ENCODE measurements around the gene NAP1L1.

NAP1L1 gene

DNA sequence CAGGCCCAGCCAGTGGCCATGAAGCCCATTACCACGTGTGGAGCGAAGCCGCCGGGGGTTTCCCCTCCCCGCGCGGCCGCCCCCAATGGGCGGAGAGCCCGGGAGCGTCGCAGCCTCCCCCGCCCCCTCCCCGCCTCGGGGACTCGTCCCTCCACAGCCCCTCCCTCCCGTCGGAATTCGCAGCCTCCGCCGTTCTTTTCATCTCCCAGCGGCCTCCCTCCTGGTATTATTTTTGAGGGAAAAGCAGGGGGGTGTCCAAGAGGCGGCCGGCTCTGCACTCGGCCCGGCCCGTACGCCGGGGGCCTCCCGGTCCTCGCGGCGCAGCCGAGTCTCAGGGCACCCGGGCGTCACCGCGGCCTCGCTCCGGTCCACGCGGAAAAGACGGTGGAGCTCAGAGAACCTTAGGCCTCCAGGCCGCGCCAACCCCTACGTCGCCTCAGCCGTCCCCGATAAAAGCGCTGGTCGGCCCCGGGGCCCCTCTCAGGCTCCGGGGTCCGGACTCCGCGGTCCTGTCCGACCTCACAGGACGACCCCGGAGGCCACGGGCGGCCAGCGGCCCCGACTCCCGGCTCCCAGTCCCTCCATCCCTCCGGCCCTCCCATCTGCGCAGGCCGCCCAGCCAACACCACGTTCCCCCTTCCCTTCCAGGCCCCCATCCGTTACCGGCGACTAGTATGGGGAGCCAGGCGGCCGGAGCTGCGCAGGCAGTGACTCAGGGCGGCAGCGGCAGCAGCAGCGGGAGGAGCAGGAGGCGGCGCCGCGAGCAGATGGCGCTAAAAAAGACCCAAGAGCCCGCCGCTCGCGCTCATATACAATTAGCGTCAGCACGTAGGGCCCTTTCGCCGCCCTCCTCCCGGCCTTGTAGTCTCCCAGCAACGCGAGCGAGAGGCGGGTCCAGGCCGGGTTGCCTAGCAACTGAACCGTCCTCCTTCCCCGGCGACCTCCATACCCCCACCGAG lies at the start of gene NAP1L1:
NAP1L1 (minus strand) TSS at position 782 of the 959 bp plus-strand sequence. CDS start 10,466 bp downstream, outside the sequence.
- peak; percentile 98 for DNase-seq

GRCh38 chr12:76127588-76127987 lies 43.1 kb upstream of the NAP1L1 start:
- DNase-seq: no peak

DNA sequence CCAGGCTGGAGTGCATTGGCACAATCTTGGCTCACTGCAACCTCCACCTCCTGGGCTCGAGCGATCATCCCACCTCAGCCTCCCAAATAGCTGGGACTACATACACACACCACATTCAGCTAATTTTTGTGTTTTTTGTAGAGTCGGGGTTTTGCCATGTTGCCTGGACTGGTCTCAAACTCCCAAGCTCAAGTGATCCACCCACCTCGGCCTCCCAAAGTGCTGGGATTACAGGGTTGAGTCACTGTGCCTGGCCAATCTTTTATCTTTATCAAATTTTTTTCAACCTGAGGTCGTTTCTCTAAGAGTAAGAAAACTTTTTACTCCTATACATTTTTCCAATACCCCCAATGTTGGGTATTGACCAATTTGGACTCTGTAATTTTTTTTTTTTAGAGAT lies 40.0 kb upstream of the NAP1L1 start:
- no peak for DNase-seq

- no peak for DNase-seq
Measured at GRCh38 chr12:76123259-76124212, 39.1 kb upstream of the NAP1L1 start.

DNA sequence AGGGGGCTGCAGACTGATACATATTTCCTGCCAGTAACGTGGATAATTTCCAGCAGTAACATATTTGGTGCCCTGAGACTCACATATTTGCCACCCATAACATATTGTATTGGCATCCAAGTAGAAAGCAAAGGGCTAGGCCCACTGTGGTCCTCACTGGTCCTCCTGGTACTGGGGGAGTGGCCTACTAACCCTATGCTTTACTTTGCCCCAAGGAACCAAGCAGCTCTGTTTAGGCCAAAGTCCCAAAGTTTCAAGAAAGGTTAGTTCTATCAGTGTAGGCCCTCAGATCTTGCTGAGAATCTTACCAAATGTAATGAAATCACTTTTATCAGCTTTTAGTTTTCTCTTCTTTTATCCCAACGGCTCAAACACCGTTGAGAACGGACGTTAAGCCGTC lies 35.4 kb upstream of the NAP1L1 start:
- no peak for DNase-seq

GRCh38 chr12:76117751-76118150 lies 33.3 kb upstream of the NAP1L1 start:
- no peak for DNase-seq

- no peak for DNase-seq
Measured at GRCh38 chr12:76117067-76117691, 32.7 kb upstream of the NAP1L1 start.

DNA sequence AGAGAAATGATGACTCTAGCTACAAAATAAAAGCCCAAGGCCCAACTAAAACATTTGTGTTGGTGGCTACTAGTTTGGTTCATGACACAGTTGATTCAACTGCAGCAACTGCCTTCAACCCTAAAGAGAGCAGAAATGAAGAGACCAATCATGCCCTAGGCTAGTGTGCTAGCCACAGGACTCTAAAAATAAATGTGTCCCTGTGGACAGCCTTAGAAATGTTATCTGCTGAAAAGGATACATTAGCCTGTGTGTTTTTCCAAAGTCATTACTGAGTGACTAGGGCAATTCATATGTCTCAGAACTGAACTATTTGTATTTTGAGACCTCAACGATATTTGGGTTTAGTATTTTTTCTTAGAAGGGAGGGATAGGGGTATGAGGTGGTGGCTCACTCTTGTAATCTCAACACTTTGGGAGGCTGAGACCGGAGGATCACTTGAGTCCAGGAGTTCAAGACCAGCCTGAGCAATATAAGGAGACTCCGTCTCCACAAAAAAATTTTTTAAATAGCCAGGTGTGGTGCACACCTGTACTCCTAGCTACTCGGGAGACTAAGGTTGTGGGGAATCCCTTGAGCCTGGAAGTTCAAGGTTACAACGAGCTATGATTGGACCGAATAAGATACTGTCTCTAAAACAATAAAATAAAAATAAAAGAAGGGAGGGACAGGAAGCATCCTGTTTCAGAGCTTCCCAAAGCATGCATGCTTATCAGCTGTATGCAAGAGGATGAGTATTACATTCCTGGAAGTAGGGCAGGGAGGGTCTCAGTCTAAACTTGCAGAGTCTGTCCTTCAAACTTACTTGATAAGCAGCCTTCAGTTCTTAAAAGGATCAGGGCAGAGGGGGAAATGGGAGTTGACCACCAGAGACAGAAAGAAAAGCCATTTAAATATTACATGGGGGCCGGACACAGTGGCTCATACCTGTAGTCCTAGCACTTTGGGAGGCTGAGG lies 29.6 kb upstream of the NAP1L1 start:
- no peak for DNase-seq

DNA sequence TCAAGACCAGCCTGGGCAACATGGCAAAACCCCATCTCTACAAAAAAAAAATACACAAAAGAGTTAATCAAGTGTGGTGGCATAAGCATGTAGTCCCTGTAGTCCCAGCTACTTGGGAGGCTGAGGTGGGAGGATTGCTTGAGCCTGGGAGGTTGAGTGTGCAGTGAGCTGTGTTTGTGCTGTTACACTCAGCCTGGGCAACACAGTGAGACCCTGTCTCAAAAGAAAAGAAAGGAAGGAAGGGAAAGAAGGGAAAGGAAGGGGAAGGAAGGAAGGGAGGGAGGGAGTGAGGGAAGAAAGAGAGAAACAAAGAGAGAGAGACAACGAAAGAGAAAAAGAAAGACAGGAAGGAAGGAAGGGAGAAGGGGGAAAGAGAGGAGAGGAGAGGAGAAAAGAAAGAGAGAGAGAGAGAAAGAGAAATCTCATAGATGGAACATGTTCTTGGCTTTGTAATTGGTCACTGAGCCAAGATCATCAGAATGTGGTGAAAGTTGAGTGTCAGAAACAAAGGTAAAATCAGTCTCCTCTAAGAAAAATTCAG lies 26.8 kb upstream of the NAP1L1 start:
- DNase-seq: no peak

DNA sequence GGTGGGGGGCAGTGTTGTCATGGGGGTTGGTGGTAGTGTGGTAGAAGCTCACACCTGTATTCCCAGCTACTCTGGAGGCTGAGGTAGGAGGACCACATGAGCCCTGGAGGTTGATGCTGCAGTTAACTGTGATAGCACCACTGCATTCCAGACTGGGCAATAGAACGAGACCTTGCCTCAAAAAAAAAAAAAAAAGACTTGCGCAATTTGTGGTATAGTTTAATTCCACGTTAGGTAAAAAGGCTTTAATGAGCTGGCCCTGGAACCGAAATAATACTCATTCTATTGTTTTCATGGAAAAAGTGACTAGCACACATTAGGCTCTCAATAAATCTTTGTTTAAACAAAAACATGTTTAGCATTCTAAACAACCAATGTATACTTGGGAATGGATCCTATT lies 25.4 kb upstream of the NAP1L1 start:
- no peak for DNase-seq

DNA sequence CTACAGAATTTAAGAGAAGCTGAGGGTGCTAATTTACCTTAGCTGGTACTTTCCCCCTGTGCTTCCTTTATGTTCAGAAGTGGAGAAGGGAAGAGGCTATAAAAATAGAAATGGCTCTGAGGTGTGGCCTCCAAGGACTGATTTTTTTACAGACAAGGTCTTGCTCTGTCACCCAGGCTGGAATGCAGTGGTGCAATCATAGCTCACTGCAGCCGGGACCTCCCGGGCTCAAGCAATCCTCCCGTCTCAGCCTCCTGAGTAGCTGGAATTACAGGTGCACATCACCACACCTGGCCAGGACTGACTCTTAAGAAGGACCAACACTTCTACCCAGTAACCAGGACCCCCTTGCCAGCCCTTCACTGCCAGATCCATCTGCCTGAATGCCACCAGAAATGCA lies 23.9 kb upstream of the NAP1L1 start:
- no peak for DNase-seq

GRCh38 chr12:76106631-76107030 lies 22.1 kb upstream of the NAP1L1 start:
- DNase-seq: no peak

GRCh38 chr12:76103958-76104357 lies 19.5 kb upstream of the NAP1L1 start:
- DNase-seq: no peak

DNA sequence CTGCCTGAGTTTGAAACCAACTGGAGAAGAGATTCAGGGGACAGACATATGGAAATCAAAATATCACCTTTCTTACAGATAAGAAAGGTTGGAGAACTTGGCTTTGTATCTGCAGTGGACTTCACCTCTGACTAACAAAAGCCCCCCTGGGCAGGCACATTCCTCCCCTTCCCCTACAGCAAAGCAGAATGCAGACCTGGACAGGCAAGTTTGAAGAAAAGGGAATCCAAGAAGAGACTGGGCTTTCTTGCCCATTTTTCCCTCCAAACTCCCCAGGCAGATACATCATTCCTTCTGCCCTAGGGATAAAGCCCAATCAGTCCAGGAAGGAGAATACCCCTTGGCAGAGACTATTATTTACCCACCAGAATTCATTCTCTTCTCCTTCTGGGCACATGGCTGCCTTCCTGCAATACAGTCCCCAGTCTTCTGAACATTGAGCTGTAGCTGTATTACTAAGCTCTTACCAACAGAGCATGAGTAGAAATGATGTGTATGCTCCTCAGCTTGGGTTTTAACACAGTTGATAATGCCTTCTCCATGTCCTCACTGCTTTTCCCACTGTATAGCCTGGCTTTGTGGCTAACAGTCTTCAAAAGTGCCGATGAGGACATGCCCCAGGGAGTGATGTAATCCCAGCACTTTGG lies 17.4 kb upstream of the NAP1L1 start:
- no peak for DNase-seq

DNA sequence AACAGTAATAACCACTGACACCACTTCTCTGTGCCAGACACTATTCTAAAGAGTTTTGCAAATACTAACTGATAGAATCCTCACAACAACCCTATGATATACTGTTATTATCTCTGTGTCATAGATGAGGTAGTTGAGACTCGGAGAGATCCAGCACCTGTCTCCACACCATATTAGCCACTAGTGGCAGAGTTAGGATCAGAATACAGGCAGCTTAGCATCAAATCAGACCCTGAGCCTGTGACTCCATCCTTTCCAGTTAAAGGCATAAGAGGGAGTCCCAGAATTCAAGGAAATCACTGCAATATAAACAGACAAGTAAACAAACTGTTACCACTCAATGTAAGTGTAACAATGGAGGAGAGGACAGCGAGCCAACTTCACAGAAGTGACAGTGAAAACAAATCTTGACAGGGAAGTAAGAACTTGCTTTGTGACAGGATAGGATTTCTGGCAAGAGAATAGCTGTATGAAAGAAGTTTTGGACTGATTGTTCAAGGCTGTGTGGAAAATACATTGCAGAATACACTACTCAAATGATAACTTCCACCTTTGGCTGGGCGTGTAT lies 11.7 kb upstream of the NAP1L1 start:
- no peak for DNase-seq

- no peak for DNase-seq
Measured at GRCh38 chr12:76094754-76095153, 10.3 kb upstream of the NAP1L1 start.

- no peak for DNase-seq
Measured at GRCh38 chr12:76091246-76091754, 6.8 kb upstream of the NAP1L1 start.

- no peak for DNase-seq
Measured at GRCh38 chr12:76085520-76085868, 1.0 kb upstream of the NAP1L1 start.

DNA sequence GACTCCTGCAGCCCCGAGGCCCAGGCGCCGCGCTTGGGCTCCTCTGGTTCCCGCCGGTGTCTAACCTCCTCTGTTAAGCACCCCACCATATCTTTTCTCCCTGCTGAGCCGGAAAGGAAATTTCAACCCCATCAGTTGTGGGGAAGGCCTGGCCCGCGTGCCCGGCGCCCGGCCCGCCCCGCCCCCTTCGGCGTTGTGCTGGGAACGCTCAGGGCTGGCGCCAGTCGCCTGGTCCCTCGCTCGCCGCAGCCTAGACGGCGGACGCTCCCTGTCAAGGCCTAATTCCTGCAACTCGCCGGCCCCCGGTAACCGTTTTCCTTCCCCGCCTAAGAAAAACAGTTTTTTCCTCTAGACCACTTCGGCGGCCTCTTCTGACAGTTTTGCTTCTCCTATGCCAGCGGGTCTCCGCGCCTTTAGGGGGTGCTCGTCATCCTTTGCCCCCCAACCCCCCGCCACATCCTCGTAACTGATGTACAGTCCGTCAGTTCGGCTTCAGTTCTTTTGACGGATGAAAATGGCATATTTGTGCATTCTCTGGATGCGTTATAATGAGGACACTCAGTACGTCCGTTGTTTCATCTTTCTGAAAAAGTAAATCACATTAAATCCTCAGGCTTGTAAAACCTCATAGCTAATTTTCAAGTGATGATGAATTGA lies 506 bp upstream of the NAP1L1 start:
- peak; percentile 85 for DNase-seq
